Heart left ventricle (tissue), 16 donors: Measurements from ENCODE around the gene GAB2. TPM values are rescaled to one million over a fixed set of nuclear protein-coding genes. Genes with fewer than 3 reads are reported as not detected.

Experiments used
- ATAC-seq, 4 donors: fragments of 200-7000 bp; cut with Tn5 transposase; one replicate each; pipeline ENCODE4 v1.9.1; 2020 to 2022; ENCODE audit warnings: moderate library complexity in 4 of 4, mild to moderate bottlenecking in 3 of 4, moderate number of reproducible peaks in 1 of 4
- DNase-seq, 5 donors: peaks; one replicate each; pipeline ENCODE4 v3.0.0-alpha.2; 2020
- H3K27ac ChIP-seq, 12 donors: fragments of 200-600 bp; sonication (generic) in 4 of 12; one replicate each; pipeline versions ENCODE4 v1.5.0 to v1.8.0; 2016 to 2022; ENCODE audit warnings: mild to moderate bottlenecking in 2 of 12
- H3K27me3 ChIP-seq, 9 donors: fragments of 200-600 bp; sonication (generic) in 2 of 9; one replicate each; pipeline versions ENCODE4 v1.5.1 to v1.8.0; 2016 to 2022; ENCODE audit warnings: mild to moderate bottlenecking in 3 of 9
- H3K36me3 ChIP-seq, 9 donors: fragments of 200-600 bp; sonication (generic) in 2 of 9; one replicate each; pipeline versions ENCODE4 v1.5.0 to v1.8.0; 2018 to 2022; ENCODE audit warnings: mild to moderate bottlenecking in 2 of 9
- H3K4me1 ChIP-seq, 12 donors: fragments of 200-600 bp; sonication (generic) in 4 of 12; one replicate each; pipeline versions ENCODE4 v1.5.0 to v1.8.0; 2016 to 2022; ENCODE audit warnings: mild to moderate bottlenecking in 3 of 12
- H3K4me3 ChIP-seq, 12 donors: fragments of 200-600 bp; sonication (generic) in 4 of 12; one replicate each; pipeline versions ENCODE4 v1.5.0 to v1.8.0; 2017 to 2022; ENCODE audit warnings: mild to moderate bottlenecking in 9 of 12, moderate library complexity in 4 of 12
- H3K9me3 ChIP-seq, 12 donors: fragments of 200-600 bp; sonication (generic) in 4 of 12; one replicate each; pipeline versions ENCODE4 v1.5.0 to v1.8.0; 2016 to 2022; ENCODE audit warnings: mild to moderate bottlenecking in 1 of 12
- CTCF ChIP-seq, 12 donors: fragments of 200-600 bp; sonication (generic) in 4 of 12; IDR thresholded peaks; one replicate each; pipeline versions ENCODE4 v1.5.0 to v1.8.0; 2018 to 2022; ENCODE audit warnings: antibody characterized with exemption in 12 of 12, mild to moderate bottlenecking in 5 of 12
- POLR2A ChIP-seq, 2 donors: fragments of 450-650 bp; IDR thresholded peaks; one replicate each; pipeline ENCODE4 v1.6.1; 2017; ENCODE audit warnings: antibody characterized with exemption in 2 of 2, mild to moderate bottlenecking in 2 of 2, moderate library complexity in 2 of 2
- WGBS, 4 donors: extraction: QIAGEN DNeasy Blood & Tissue Kit in 2 of 4; methylation state at CpG; one replicate each; pipeline versions ENCODE4 v1.1.5 to v1.1.7; 2013 to 2018; 5-methylcytosine and 5-hydroxymethylcytosine counted together
- intact Hi-C, 10 donors: fragments of 100-400 bp; cut with DNase I; formaldehyde crosslinking; loops; one replicate each; pipeline versions ENCODE4 v1.11.1 to v1.14.2; 2022
- polyA plus RNA-seq, 2 donors: library from polyadenylated mRNA; stranded (reverse); fragments of 200-250 nt; gene quantifications; one replicate each; pipeline ENCODE4 v1.2.3, GENCODE V29; 2013
- total RNA-seq, 9 donors: library from RNA; depleted of rRNA in 2 of 9; stranded (reverse); fragments of >200 nt in 2 of 9; fragmentation: NEBNext Ultra II Directional in 3 of 9; extraction: Animal tissue kit (Norgen Biotek cat#: 25700) in 3 of 9; gene quantifications; one replicate each; pipeline versions ENCODE4 v1.1.0 to v1.2.4, GENCODE V29; 2016 to 2023
- donor health status: ischemic (EF 13 %, LVEDD 7.1; RV severe dilation, severe dysfunction).
- donor health status: healthy with polysubstance abuse.
- donor health status: DM: no; HTN: yes; CAD: no.
- donor health status: DM: no; HTN: no; CAD: no.
- donor health status: ischemic (EF 25% LVEDD 6.9; RV normal size, moderate dysfunction).
- donor health status: ischemic (EF 25% LVEDD 5.7; RV mildly dilated, moderate dysfunction).
- donor health status: healthy.
- donor health status: DM: yes; HTN: yes; CAD: no.
- donor health status: ischemic (EF 35%, LVEDD 5.7; RV mildly dilated, moderate dysfunction).
- donor health status: nonischemic (EF 11% LVEDD 7.7; RV severe dilation, severe dysfunction).
- donor health status: DM: yes; HTN: yes; CAD: no.
- donor health status: PGD.
- donor health status: ischemic (EF 29% LVEDD 5.4; RV normal size, mild dysfunction).
- donor health status: nonischemic (EF 23%, LVEDD 6.1; RV moderate dilation, normal function).

The GAB2 gene
- total and polyA plus RNA-seq, 11 donors = 6.1 to 53.0 (median 30.0) TPM

GRCh38 chr11:78451371-78452150 is 33.9 kb upstream of the GAB2 start:
- TF ChIP-seq POLR2A (IDR thresholded peaks at IDR 0.05) (no peak), CTCF (IDR thresholded peaks at IDR 0.05) (no peak)
- DNase-seq = no peak
- Histone ChIP-seq H3K36me3 (peaks cover 0 to 7% (median 0%) of the 10 kb centered on the region in 9 donors), H3K27me3 (no peaks in the 10 kb centered on the region), H3K9me3 (no peaks in the 10 kb centered on the region), H3K4me1 (peaks cover 0 to 10% (median 0%) of the 10 kb centered on the region in 12 donors), H3K27ac (no peak overlapping the region), H3K4me3 (no peak overlapping the region)
- intact Hi-C loops = no loop called here
- ATAC-seq = no peak
- WGBS, 4 donors = 95 to 97% (median 97%) methylated on average over 5 of the region's 5 CpGs

- Histone ChIP-seq H3K9me3 (no peaks in the 10 kb centered on the region), H3K27ac (no peak overlapping the region), H3K4me3 (no peak overlapping the region), H3K4me1 (peaks cover 0 to 10% (median 0%) of the 10 kb centered on the region in 12 donors), H3K27me3 (no peaks in the 10 kb centered on the region), H3K36me3 (peaks cover 0 to 5% (median 0%) of the 10 kb centered on the region in 9 donors)
- 81 to 91% (median 87%) methylated on average over 2 of the region's 2 CpGs for WGBS, 4 donors
- TF ChIP-seq CTCF (IDR thresholded peaks at IDR 0.05) = no peak
- TF ChIP-seq POLR2A (IDR thresholded peaks at IDR 0.05) = no peak
- no peak for DNase-seq
- intact Hi-C loops = no loop called here
- ATAC-seq = no peak
These were observed 33.2 kb upstream of the GAB2 start for GRCh38 chr11:78450866-78451265.

DNA sequence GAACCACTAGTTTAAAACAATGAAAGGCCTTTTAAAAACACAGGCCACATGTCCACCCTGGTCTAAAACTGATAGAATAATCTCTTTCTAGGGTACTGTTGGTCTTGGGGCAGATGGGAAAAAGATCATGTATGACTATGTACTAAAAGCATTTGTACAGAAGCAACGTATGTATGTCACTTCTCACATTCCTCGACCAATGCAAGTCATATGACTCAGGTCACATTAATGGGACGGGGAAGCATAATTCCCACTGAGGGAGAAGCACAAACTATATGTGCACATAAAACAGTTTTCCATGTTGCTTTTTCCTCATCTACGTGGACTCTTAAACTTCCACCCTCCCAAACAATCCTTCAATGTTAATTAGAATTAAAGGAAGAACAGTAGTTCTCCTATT is 32.2 kb upstream of the GAB2 start:
- Histone ChIP-seq H3K27ac (no peak overlapping the region), H3K4me3 (no peak overlapping the region), H3K36me3 (no peaks in the 10 kb centered on the region), H3K4me1 (peaks cover 0 to 10% (median 0%) of the 10 kb centered on the region in 12 donors), H3K27me3 (no peaks in the 10 kb centered on the region), H3K9me3 (no peaks in the 10 kb centered on the region)
- DNase-seq = no peak
- no peak for ATAC-seq
- intact Hi-C loops = no loop called here
- WGBS, 4 donors = 85 to 91% (median 89%) methylated on average over 4 of the region's 4 CpGs
- TF ChIP-seq POLR2A (IDR thresholded peaks at IDR 0.05) (no peak), CTCF (IDR thresholded peaks at IDR 0.05) (no peak)

DNA sequence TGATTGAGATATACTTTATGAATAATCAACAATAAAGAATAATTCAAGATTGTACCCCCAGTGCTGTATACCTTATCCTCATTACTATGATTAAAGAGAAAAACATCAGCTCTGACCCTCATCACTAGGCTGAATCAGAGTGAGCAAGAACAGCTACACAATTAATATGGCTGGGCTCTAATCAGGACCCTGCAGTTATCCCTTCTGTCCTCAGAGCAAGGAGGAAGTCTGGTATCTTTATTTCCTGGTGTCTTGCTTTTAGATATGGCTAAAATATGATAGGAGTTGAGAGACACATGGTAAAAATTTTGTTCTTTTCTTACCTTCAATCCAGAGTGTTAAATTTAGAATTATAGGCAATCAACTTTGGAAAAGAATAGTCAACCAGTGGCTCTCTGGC is 28.6 kb upstream of the GAB2 start:
- no peak for ATAC-seq

More for the DNA sequence above, 28.6 kb upstream of the GAB2 start:
- H3K4me3 ChIP-seq = no peak overlapping the region
- DNase-seq = no peak
- no peak overlapping the region for H3K27ac ChIP-seq
- peaks cover 0 to 25% (median 16%) of the 10 kb centered on the region in 9 donors for H3K36me3 ChIP-seq
- no peaks in the 10 kb centered on the region for H3K9me3 ChIP-seq
- TF ChIP-seq POLR2A (IDR thresholded peaks at IDR 0.05) (no peak), CTCF (IDR thresholded peaks at IDR 0.05) (no peak)
- intact Hi-C loops = no loop called here
- H3K27me3 ChIP-seq = no peaks in the 10 kb centered on the region
- H3K4me1 ChIP-seq = no peaks in the 10 kb centered on the region
